ENCODE measurements around the gene CPSF4L. TPM values are rescaled to one million over a fixed set of nuclear protein-coding genes. Genes with fewer than 3 reads are reported as not detected.
A peak's percentile ranks its signal among the peaks of the same experiment; 100 is the strongest.

Gene CPSF4L
- total RNA-seq, 1 experiment from 2014 or later: not detected

- no peak for TF ChIP-seq CTCF (IDR thresholded peaks at IDR 0.05; ENCODE audit: insufficient read depth in 1 of 2, low read depth in 1 of 2, low read length in 1 of 2, severe bottlenecking in 1 of 2, unreplicated experiment in 1 of 2)
- H3K4me1 Mint-ChIP-seq (ENCODE audit: low read depth, unreplicated experiment): peaks cover 29% of the 10 kb centered on the region
- no TSS peak for BruUV-seq (replicated peaks)
- DNase-seq: no peak
- H3K27me3 Mint-ChIP-seq (ENCODE audit: insufficient read depth, unreplicated experiment): no peaks in the 10 kb centered on the region
- no peak overlapping the region for H3K27ac Mint-ChIP-seq (ENCODE audit: unreplicated experiment)
- no peaks in the 10 kb centered on the region for H3K9me3 Mint-ChIP-seq (ENCODE audit: unreplicated experiment)
- H3K36me3 Mint-ChIP-seq (ENCODE audit: insufficient read depth, unreplicated experiment): peaks cover 28% of the 10 kb centered on the region
- H3K36me3 ChIP-seq (ENCODE audit: control insufficient read depth, insufficient read depth, low read length): no peaks in the 10 kb centered on the region; the same call in none of the 2 replicates
- intact Hi-C loops (cut with micrococcal nuclease; ENCODE audit: unreplicated experiment): no loop called here
- H3K4me3 Mint-ChIP-seq (ENCODE audit: unreplicated experiment): no peak overlapping the region
- no peaks in the 10 kb centered on the region for H3K27me3 ChIP-seq (replicated peaks; ENCODE audit: control insufficient read depth, insufficient read depth, low read length)
- ChIA-PET CTCF (no interaction called here), POLR2A (no interaction called here)
- H3K4me1 ChIP-seq: peaks cover 14% of the 10 kb centered on the region
- H3K4me3 ChIP-seq (ENCODE audit: low read depth, low read length): no peak overlapping the region
- no peaks in the 10 kb centered on the region for H3K9me3 ChIP-seq
These were observed 22.7 kb upstream of the CPSF4L start for GRCh38 chr17:73284354-73284753.

- TSS peak; percentile 47 for BruUV-seq (replicated peaks)
- Mint-ChIP-seq H3K9me3 (ENCODE audit: unreplicated experiment) (no peaks in the 10 kb centered on the region), H3K4me1 (ENCODE audit: low read depth, unreplicated experiment) (peaks cover 29% of the 10 kb centered on the region), H3K36me3 (ENCODE audit: insufficient read depth, unreplicated experiment) (peaks cover 27% of the 10 kb centered on the region), H3K27ac (ENCODE audit: unreplicated experiment) (no peak overlapping the region), H3K27me3 (ENCODE audit: insufficient read depth, unreplicated experiment) (no peaks in the 10 kb centered on the region), H3K4me3 (ENCODE audit: unreplicated experiment) (no peak overlapping the region)
- CTCF ChIA-PET: no interaction called here
- Histone ChIP-seq H3K9me3 (no peaks in the 10 kb centered on the region), H3K4me3 (ENCODE audit: low read depth, low read length) (no peak overlapping the region), H3K4me1 (peaks cover 9% of the 10 kb centered on the region), H3K27me3 (replicated peaks; ENCODE audit: control insufficient read depth, insufficient read depth, low read length) (no peaks in the 10 kb centered on the region), H3K36me3 (ENCODE audit: control insufficient read depth, insufficient read depth, low read length) (no peaks in the 10 kb centered on the region; the same call in none of the 2 replicates)
- POLR2A ChIA-PET: no interaction called here
- intact Hi-C loops (cut with micrococcal nuclease; ENCODE audit: unreplicated experiment): no loop called here
- no peak for TF ChIP-seq CTCF (IDR thresholded peaks at IDR 0.05; ENCODE audit: insufficient read depth in 1 of 2, low read depth in 1 of 2, low read length in 1 of 2, severe bottlenecking in 1 of 2, unreplicated experiment in 1 of 2)
- DNase-seq: no peak
These were observed 22.2 kb upstream of the CPSF4L start for GRCh38 chr17:73283841-73284282.

GRCh38 chr17:73283250-73283649 lies 21.6 kb upstream of the CPSF4L start:
- Mint-ChIP-seq H3K4me3 (ENCODE audit: unreplicated experiment) (no peak overlapping the region), H3K27ac (ENCODE audit: unreplicated experiment) (no peak overlapping the region), H3K36me3 (ENCODE audit: insufficient read depth, unreplicated experiment) (peaks cover 22% of the 10 kb centered on the region), H3K9me3 (ENCODE audit: unreplicated experiment) (no peaks in the 10 kb centered on the region), H3K27me3 (ENCODE audit: insufficient read depth, unreplicated experiment) (no peaks in the 10 kb centered on the region), H3K4me1 (ENCODE audit: low read depth, unreplicated experiment) (peaks cover 25% of the 10 kb centered on the region)
- Histone ChIP-seq H3K36me3 (ENCODE audit: control insufficient read depth, insufficient read depth, low read length) (no peaks in the 10 kb centered on the region; the same call in none of the 2 replicates), H3K4me1 (peaks cover 3% of the 10 kb centered on the region), H3K4me3 (ENCODE audit: low read depth, low read length) (no peak overlapping the region), H3K27me3 (replicated peaks; ENCODE audit: control insufficient read depth, insufficient read depth, low read length) (no peaks in the 10 kb centered on the region), H3K9me3 (no peaks in the 10 kb centered on the region)
- no peak for TF ChIP-seq CTCF (IDR thresholded peaks at IDR 0.05; ENCODE audit: insufficient read depth in 1 of 2, low read depth in 1 of 2, low read length in 1 of 2, severe bottlenecking in 1 of 2, unreplicated experiment in 1 of 2)
- DNase-seq: no peak
- no TSS peak for BruUV-seq (replicated peaks)
- ChIA-PET CTCF (no interaction called here), POLR2A (no interaction called here)
- intact Hi-C loops (cut with micrococcal nuclease; ENCODE audit: unreplicated experiment): no loop called here

Measured in Caco-2 (cell line).